HG03045 (cell line): Measurements from ENCODE around the gene RDX.
"Not testable (repeated sequence)": the region's sequence is repeated elsewhere in the genome, so short reads cannot be mapped to it uniquely, and the experiment has no call there.

ENCODE experiments used
- ATAC-seq: cut with Tn5 transposase; IDR thresholded peaks from one replicate; pipeline ENCODE4 v1.9.1; 2021; ENCODE audit warnings: mild to moderate bottlenecking, moderate library complexity; ENCODE audit not compliant: unreplicated experiment

The RDX gene

DNA sequence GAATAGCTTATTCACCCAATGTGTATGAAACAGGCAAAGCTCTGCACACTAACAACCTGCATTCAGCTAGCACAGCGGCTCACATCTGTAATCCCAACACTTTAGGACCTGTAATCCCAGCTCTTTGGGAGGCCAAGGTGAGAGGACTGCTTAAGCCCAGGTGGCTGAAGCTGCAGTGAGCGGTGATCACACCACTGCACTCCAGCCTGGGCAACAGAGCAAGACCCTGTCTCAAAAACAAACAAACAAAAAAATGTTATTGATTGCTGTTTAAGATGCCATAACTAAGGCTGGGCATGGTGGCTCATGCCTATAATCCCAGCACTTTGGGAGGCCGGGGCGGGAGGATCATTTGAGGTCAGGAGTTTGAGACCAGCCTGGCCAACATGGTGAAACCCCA is 15.8 kb downstream of the RDX start:
- not testable (repeated sequence) for ATAC-seq

DNA sequence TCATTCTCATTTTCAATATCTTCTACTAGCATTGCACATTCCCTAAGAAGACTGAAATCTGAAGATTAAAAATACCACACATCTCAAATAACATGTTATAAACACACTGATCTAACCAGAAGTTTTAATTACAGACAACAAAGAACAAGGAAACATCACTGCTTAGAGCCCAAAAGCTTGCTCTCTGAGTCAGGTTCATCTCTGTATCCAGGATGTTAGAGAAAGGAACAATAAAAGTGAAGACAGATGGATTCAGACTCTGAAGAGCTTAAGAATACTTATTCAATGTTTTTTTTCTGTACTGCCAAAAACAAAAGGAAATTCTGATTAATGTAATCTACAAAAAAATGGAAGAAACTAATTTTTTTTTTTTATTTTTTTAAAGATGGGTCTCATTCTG is 16.5 kb downstream of the RDX start:
- no peak for ATAC-seq

DNA sequence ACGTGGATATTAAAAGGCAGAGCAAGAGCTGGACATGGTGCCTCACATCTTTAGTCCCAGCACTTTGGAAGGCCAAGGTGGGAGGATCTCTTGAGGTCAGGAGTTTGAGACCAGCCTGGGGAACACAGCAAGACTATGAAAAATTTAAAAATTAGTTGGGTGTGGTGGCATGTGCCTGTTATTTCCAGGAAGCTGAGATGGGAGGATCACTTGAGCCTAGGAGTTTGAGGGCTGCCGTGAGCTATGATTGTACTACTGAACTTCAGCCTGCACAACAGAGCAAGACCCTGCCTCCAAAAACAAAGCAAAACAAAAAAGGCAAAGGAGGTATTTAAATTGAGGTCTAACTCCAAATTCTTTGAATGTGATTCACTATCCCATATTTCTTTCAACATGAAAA is 23.5 kb downstream of the RDX start:
- no peak for ATAC-seq

DNA sequence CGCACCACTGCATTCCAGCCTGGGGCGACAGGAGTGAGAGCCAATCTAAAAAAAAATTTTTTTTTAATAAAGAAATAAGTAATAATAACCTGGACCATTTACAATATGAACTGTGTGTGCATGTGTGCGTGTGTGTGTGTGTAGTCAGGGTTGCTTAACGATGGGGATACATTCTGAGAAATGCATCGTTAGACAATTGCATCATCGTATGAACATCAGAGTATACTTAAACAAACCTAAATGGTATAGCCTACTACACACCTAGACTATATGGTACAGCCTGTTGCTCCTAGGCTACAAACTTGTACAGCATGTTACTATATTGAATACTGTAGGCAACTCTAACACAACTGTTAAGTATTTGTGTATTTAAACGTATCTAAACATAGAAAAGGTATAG is 26.4 kb downstream of the RDX start:
- ATAC-seq = no peak

DNA sequence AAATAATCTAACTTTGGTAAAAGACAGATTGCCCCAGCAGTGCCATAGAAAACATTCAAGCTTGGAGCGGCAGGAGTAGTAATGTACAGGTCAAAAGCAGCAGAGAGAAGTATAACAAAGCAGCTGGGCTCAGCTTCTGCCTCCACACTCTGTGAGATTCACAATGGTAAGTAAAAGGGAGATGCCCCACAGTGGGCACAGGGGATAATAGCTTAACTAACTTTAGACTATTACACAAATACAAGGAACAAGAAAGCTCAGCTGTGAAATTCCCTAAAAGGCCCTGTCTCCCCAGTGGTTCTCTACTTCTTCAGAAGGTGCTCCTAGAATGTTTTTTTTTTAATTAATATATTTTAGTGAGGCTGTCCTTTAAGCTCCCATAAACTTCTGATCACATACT is 28.0 kb downstream of the RDX start:
- no peak for ATAC-seq

DNA sequence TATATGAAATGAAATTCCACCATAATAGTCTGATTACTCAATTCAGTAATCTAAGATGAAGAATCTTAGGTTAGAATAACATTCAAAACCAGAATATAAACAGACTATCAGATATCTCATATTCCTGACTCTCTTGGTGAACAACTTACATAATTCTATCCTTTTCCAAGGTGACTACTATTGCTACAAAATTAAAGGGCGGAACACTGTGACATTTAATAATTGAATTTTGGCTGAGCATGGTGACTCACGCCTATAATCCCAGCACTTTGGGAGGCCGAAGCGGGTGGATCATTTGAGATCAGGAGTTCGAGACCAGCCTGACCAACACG is 34.4 kb downstream of the RDX start:
- no peak for ATAC-seq

DNA sequence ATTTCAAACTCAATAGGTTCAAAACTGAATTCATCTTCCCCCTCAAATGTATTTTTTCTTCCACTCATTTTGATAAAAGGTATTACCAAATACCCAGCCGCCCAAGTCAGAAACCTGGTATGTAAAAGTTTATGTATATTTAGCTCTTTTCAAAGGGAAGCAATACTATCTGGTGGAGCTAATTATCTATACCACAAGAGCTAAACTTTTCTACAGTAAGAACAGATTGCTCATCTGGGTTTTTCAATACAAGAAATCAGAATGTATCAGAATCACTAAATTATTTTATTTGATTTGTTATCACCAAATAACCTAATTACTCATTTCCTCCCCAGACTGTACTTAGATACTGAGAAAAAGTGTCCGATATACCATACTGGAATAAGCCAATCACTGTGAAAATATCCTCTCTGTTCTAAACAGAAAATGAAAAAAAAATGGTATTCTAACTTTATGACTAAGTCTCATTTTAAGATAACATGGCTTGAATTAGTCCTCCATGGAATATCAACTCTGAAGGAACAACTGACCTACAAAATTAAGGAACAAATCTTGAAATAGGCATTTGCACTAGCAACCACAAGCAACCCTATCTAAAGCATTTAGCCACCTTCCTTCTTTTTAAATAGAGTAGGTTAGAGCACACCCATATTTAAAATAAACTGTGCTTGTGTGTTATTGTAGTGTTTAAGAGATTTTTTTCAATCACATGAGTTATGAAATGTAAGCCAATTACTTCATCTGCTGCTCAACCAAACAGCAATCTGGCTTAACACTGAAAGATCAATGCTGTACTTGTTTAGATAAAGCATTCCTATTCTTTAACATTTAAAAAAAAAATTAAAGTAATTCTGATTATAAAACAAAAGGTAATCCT is 35.0 kb downstream of the RDX start:
- no peak for ATAC-seq

DNA sequence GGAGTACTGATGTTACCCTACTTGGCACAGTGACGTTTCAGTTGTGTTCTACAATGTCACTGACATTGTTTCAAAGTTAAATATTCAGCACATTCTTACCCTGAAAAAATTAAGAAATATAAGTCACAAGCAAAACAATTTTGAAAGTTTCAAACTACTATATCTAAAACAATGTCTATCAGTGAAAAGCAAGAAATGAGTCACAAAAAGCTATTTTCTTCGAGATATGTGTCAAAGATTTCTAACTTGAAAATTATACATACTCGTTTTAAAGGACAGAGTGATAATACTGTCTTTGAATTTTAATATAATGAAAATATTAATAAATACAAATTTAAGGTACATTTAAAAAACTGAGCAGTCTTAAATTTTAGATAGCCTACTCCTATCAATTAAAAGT is 42.9 kb downstream of the RDX start:
- no peak for ATAC-seq

DNA sequence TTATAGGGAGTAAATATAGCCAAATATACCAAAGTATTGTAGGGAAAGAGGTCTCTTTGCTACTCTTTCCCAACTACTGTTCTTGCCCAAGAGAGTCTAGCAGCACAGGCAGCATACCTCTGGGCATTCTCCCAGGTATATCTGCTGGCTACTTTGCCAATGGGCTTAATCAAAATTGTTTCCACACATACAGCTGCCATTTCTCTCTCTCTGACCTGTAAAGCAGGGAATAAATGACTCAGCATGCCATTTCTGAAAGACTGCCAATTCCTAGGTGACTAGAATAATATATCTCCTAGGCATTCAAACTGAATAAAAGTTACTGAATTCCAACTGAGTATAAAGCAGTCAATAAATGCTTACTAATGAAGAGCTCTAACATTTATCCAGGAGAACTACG is 44.6 kb downstream of the RDX start:
- ATAC-seq = no peak

DNA sequence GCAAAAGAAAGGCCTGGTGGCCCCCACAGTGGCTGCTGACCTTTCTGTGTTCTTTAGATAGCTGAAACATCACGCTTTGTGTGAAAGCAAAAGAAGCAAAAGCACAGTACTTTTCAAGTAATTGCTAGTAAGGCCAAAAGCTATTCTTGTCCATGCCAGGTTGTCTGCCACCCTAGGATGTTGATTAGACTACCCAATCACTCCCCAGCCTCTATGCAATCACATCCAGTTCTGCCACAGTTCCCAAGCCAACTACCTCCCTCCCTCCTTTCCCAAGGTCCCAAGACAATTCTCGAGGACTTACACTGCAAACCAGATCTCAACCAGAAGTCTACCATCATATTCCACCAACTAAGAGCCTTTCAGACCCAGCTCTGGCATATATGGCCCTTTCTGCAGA is 46.2 kb downstream of the RDX start:
- no peak for ATAC-seq

DNA sequence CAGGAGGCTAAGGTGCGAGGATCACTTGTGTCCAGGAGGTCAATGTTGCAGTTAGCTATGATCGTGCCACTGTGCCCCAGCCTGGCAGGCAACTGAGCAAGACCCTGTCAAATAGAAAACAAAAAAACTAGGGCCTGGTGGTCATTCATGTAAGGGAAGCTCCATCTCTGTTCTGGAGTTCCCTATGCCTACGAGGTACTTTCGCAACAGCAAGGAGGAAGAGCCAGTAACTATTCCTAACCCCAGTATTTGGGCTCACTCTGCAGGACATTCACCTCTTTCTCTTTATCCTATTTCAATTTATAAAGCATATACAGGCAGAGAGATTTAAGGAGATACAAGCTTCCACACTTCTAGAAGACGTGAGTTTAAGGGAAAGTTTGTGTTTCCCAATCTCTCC is 46.6 kb downstream of the RDX start:
- ATAC-seq = no peak

DNA sequence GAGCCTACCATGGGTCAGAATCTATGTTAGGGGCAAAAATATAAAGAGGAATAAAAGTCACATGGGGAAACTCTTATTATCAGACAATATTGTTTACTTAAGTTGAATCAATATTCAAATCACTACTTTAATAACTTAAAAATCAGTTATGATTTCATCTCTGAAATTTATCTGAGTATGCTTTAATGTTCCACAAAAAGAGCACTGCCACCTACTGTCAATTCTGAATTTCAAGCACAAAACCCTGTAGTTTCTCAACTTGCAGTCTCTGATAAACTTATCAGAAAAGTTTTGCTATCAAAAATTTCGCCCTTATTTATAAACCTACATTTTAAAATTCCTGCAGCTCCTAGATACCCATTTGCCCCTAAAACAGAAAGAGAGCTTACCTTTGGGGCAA is 47.3 kb downstream of the RDX start:
- ATAC-seq = no peak

DNA sequence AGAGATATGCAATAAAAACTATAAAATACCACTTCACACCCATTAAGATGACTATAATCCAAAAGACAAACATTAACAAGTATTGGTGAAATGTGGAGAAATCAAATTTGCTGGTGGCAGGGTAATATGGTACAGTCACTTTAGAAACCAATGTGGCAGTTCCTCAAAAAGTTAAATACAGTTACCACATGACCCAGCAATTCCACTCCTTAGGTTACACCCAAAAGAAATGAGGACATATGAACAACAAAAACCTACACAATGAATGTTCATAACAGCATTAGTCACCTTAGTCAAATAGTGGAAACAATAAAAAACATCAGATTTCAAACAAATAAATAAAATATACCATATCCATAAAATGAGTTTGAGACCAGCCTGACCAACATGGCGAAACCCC is 52.6 kb downstream of the RDX start:
- ATAC-seq = no peak

DNA sequence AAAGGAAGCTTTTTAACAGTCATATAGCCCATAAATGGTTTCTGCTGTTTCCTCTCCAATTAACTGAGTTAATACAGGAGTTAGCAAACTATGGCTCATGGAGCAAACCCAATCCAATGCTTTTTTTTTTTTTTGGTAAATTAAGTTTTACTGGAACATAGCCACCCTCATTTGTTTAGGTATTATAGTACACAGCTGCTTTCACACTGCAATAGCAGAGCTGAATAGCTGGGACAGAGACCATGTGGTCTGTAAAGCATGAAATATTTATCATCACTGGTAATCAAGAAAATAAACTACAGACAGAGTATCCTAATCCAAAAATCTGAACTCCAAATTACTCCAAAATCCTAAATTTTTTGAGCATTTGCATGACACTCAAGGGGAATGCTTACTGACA is 53.7 kb downstream of the RDX start:
- ATAC-seq = no peak

DNA sequence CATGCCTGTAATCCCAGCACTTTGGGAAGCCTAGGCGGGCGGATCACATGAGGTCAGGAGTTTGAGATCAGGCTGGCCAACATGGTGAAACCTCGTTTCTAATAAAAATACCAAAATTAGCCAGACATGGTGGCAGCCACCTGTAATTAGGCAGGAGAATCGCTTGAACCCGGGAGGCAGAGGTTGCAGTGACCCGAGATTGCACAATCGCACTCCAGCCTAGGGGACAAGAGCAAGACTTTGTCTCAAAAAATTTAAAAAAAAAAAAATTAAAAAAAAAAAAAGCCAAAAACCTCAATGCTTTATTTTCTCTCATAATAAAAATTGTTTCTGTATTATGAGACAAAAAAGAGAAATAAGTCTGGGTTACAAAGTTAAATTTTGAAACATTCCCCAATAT is 54.2 kb downstream of the RDX start:
- ATAC-seq = no peak

DNA sequence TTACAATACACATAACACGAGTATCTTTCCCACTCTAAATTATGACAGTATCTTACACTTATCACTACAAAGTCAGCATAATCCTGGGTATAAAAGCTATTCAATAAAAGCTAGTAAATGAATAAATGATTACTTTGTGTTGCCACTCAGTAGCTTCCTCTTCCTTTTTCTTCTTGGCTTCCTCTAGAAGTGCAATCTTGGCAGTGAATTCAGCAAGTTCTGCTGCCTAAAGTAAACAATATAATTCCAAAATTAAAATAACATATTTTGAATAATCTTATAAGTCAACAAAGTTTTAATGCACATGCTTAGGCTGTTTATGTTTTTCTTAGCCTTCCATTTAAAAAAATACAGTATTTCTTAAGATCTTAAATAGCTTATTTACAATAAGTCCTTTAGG is 60.4 kb downstream of the RDX start:
- no peak for ATAC-seq

DNA sequence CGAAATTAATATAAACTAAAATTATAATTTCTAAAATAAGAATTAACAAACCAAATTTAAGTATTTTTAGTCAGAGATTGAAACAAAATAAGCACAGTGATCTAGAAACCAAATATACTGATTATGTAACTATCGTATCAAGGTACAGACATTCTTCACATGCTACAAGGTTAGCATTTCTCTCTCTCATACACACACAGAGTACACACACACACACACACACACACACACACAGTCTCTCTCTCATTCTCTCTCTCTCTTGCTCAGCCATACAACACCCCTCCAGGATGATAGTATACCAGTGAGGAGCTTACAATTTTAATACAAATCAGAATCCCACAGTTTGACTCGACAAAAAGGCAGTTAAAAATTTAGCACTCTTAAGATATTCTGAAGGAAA is 66.0 kb downstream of the RDX start:
- no peak for ATAC-seq

DNA sequence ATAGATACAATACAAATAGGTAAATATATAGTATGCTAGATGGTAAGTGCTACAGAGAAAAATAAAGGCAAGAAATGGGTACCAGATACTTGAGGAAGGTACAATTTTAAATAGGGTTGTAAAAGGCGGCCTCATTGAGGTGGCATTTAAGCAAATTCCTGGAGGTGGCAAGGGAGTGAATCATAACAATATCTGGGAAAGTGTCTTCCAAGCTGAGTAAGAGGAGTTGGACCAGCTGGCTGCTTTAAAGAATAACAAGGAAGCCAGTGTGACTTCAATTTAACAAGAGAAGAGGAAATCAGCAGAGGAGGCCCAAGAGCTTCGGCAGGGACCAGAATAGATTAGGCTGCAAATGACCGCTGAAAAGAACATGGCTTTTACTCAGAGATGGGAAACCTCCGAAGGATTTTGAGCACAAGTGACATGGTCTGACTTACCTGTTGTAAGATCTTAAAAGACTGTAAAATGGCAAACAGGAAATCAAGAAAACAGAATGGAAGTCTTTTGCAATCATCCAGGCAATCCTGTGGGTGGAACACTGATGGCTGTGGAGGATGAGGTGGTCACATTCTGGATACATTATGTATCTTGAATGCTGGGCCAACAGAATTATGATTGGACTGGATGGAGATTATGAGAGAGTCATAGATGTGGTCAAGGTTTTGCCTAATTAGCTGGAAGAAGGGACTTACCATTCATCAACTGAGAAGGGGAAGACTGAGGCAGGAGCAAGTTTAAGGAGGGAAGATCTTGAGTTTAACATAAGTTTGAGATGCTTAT is 77.2 kb downstream of the RDX start:
- no peak for ATAC-seq

DNA sequence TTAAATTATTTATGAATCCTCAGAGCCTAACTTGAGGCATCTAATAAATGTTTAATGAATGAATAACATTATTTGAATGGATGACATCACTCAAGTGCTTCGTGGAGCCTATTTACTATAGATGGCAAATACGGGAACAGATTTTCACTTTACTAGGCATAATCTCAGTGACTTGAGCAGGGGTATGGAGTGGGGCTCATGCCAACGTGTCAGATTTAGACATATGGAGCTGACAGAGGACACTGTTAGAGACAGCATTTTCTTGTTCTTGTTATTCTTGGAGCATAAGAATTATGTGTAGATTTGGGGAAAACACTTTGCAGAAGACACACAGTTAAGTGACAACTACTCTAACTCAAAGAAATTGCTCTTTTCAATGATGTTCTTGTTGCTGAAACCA is 78.5 kb downstream of the RDX start:
- ATAC-seq = no peak

DNA sequence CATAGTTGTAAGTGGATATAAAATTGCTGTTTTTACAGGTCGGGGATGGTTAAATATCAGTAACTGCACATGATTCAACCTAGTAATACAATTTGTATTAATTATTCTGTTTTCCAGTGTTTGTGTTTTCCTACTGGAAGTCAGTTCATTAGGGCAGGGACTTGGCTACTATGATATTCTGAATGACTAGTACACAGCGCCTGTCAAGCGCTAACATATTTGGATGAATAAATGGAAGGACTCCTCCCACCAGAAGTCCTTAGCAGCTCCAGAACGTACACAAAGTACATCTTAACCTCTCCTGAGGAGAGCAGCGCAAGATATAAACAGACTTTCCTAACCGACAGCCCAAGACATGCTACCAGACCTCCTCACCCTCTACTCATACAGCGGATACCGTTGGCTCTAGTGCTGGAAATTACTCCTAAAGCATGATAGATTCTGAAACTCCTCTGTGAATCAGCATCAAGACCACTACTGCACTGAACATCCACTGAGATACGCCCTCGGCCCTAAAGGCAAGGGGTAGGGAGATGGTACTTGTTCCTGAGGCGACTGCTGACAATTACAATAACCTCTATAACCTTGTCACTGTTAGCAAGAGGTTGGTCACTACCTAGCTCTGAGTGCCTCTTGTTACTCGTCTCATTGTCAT is 79.1 kb downstream of the RDX start:
- no peak for ATAC-seq

DNA sequence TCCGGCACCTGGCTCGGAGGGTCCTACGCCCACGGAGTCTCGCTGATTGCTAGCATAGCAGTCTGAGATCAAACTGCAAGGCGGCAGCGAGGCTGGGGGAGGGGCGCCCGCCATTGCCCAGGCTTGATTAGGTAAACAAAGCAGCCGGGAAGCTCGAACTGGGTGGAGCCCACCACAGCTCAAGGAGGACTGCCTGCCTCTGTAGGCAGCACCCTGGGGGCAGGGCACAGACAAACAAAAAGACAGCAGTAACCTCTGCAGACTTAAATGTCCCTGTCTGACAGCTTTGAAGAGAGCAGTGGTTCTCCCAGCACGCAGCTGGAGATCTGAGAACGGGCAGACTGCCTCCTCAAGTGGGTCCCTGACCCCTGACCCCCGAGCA is 87.1 kb downstream of the RDX start:
- ATAC-seq = not testable (repeated sequence)

DNA sequence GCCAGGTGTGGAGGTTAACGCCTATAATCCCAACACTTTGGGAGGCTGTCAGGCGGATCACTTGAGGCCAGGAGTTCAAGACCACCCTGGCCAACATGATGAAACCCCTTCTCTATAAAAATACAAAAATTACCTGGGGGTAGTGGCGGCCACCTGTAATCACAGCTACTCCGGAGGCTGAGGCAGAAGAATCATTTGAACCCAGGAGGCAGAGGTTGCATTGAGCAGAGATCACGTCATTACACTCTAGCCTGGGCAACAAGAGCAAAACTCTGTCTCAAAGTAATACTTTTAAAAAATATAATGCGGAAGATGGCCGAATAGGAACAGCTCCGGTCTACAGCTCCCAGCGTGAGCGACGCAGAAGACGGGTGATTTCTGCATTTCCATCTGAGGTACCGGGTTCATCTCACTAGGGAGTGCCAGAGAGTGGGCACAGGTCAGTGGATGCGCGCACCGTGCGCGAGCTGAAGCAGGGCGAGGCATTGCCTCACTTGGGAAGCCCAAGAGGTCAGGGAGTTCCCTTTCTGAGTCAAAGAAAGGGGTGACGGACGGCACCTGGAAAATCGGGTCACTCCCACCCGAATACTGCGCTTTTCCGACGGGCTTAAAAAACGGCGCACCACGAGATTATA is 87.6 kb downstream of the RDX start:
- not testable (repeated sequence) for ATAC-seq
